Mucosa of descending colon (tissue), 3 donors: Measurements from ENCODE around the gene QSOX1. TPM values are rescaled to one million over a fixed set of nuclear protein-coding genes. Genes with fewer than 3 reads are reported as not detected.
A peak's percentile ranks its signal among the peaks of the same experiment; 100 is the strongest.

Experiments used
- ATAC-seq: fragments of 200-7000 bp; cut with Tn5 transposase; one replicate; pipeline ENCODE4 v1.9.1; 2020; ENCODE audit warnings: mild to moderate bottlenecking, moderate library complexity
- DNase-seq, 3 donors: peaks; one replicate each; pipeline ENCODE4 v3.0.0-alpha.2; 2020
- H3K36me3 ChIP-seq: fragments of 200-600 bp; one replicate; pipeline ENCODE4 v1.8.0; 2021; ENCODE audit warnings: low read depth, mild to moderate bottlenecking
- H3K4me1 ChIP-seq: fragments of 200-600 bp; one replicate; pipeline ENCODE4 v1.8.0; 2021; ENCODE audit warnings: low read depth, mild to moderate bottlenecking
- H3K4me3 ChIP-seq: fragments of 200-600 bp; one replicate; pipeline ENCODE4 v1.8.0; 2021; ENCODE audit warnings: mild to moderate bottlenecking
- H3K9me3 ChIP-seq: fragments of 200-600 bp; one replicate; pipeline ENCODE4 v1.8.0; 2021; ENCODE audit warnings: mild to moderate bottlenecking
- CTCF ChIP-seq: fragments of 200-600 bp; IDR thresholded peaks from one replicate; pipeline ENCODE4 v1.8.0; 2022; ENCODE audit warnings: antibody characterized with exemption, mild to moderate bottlenecking
- intact Hi-C, 2 donors: fragments of 100-400 bp; cut with DNase I in 1 of 2; cut with micrococcal nuclease in 1 of 2; formaldehyde crosslinking; loops; one replicate each; pipeline versions ENCODE4 v1.11.0 to v1.11.1; 2022; cut with DNase I, micrococcal nuclease
- total RNA-seq, 3 donors: library from RNA; stranded (reverse); fragmentation: NEBNext Ultra II Directional in 2 of 3; extraction: Animal tissue kit (Norgen Biotek cat#: 25700) in 2 of 3; gene quantifications; one replicate each; pipeline versions ENCODE4 v1.2.1 to v1.2.4, GENCODE V29; 2021 to 2023
- donor health status: DM: no; HTN: no; CAD: no; lungs with moderate emphysema.
- donor health status: DM: no; HTN: no; CAD: no.
- donor health status: DM: no; HTN: yes; CAD: no.

QSOX1 gene
- total RNA-seq, 3 donors from 2014 or later = 96.4 to 260 (median 185) TPM

GRCh38 chr1:180163041-180163440, 8.4 kb downstream of the QSOX1 start:
- TF ChIP-seq CTCF = no peak
- DNase-seq (no peak), ATAC-seq (peak; percentile 9)
- no peaks in the 10 kb centered on the region for H3K9me3 ChIP-seq
- H3K4me1 ChIP-seq = peaks cover 29% of the 10 kb centered on the region
- intact Hi-C loops = no loop called here
- no peak overlapping the region for H3K4me3 ChIP-seq
- no peaks in the 10 kb centered on the region for H3K36me3 ChIP-seq

GRCh38 chr1:180165096-180165495, 10.4 kb downstream of the QSOX1 start:
- Histone ChIP-seq H3K4me3 (no peak overlapping the region), H3K4me1 (peaks cover 25% of the 10 kb centered on the region), H3K9me3 (no peaks in the 10 kb centered on the region), H3K36me3 (no peaks in the 10 kb centered on the region)
- intact Hi-C loops = no loop called here
- DNase-seq (no peak), ATAC-seq (no peak)
- TF ChIP-seq CTCF = no peak

DNA sequence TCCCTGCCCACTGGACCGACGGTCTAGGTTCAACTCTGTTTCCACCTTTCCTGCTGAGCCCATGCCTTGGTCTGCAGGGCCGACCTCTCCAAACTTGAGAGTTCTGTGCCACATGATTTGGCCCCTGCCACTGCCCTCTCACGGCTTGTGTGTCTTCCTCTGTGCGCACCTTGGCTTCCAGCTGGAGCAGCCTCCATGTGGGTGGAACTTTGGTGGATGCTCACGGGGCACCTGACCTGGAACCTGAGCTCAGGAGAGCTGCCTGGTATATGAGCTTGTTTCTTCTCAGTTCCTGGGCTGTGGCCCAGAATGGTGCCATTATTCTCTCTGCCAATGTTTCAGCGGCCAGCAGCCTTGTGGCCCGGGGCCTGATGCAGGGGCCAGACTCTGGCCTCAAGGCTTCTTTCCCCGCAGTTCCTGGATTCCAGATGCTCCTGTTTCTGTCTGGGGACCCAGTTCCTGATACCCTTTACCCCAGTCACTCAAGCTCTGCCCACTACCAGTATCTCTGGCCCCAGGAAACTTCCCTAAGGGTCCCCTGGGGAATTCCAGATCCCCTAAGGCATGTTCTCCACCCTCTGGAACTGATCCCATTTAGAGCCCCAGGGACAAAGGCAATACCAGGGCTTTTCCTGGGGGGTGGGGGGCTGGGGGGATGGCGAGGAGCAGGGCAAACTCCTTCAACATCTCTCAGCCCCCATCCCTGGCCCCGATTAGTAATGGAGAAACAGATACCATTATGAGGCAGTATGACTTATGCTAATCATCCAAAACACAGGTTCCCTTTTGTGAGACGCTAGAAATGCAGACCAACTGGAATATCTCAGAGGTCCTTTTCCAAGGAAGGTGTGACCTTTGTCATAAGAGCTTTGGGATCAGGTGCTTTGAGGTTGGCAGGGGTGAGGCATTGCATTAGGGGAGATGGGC, 11.1 kb downstream of the QSOX1 start:
- Histone ChIP-seq H3K36me3 (no peaks in the 10 kb centered on the region), H3K4me3 (no peak overlapping the region), H3K9me3 (no peaks in the 10 kb centered on the region), H3K4me1 (peaks cover 30% of the 10 kb centered on the region)
- ATAC-seq = no peak
- TF ChIP-seq CTCF = no peak
- DNase-seq = no peak
- intact Hi-C loops = no loop called here

GRCh38 chr1:180166436-180166800, 11.7 kb downstream of the QSOX1 start:
- ATAC-seq = no peak
- H3K9me3 ChIP-seq = no peaks in the 10 kb centered on the region
- no peak for TF ChIP-seq CTCF
- intact Hi-C loops = no loop called here
- no peak for DNase-seq
- H3K36me3 ChIP-seq = no peaks in the 10 kb centered on the region
- no peak overlapping the region for H3K4me3 ChIP-seq
- H3K4me1 ChIP-seq = peaks cover 30% of the 10 kb centered on the region

- no peak for TF ChIP-seq CTCF
- DNase-seq = peak in 1 of 3 donors; percentile 39
- Histone ChIP-seq H3K4me3 (no peak overlapping the region), H3K4me1 (peaks cover 30% of the 10 kb centered on the region), H3K9me3 (no peaks in the 10 kb centered on the region), H3K36me3 (no peaks in the 10 kb centered on the region)
- no peak for ATAC-seq
- intact Hi-C loops = no loop called here
These were observed 12.5 kb downstream of the QSOX1 start for GRCh38 chr1:180167021-180167701.
